ENCODE measurements around the gene ZNF853. TPM values are rescaled to one million over a fixed set of nuclear protein-coding genes. Genes with fewer than 3 reads are reported as not detected.

ZNF853 gene
- total RNA-seq, 6 experiments from 2014 or later = 0.20 to 0.98 (median 0.37) TPM

- Histone ChIP-seq H3K4me1 (no peaks in the 10 kb centered on the region), H3K9me3 (no peaks in the 10 kb centered on the region), H3K36me3 (peaks cover 0 to 37% (median 7%) of the 10 kb centered on the region in 4 donors), H3K27me3 (no peaks in the 10 kb centered on the region), H3K4me3 (no peak overlapping the region), H3K27ac (no peak overlapping the region)
- intact Hi-C loops (cut with DNase I) = no loop called here
- TF ChIP-seq POLR2A (IDR thresholded peaks at IDR 0.05) (no peak), CTCF (IDR thresholded peaks at IDR 0.05) (no peak)
- 80% methylated on average over 1 of the region's 10 CpGs for WGBS (ENCODE audit: insufficient coverage, low coverage, low lambda C conversion rate, missing lambda C conversion rate)
- DNase-seq (no peak), ATAC-seq (no peak)
Measured at GRCh38 chr7:6644728-6645127, 29.3 kb downstream of the ZNF853 start.

GRCh38 chr7:6646465-6646864 lies 31.1 kb downstream of the ZNF853 start:
- Histone ChIP-seq H3K4me1 (no peaks in the 10 kb centered on the region), H3K36me3 (peaks cover 0 to 30% (median 7%) of the 10 kb centered on the region in 4 donors), H3K27me3 (no peaks in the 10 kb centered on the region), H3K27ac (no peak overlapping the region), H3K4me3 (no peak overlapping the region), H3K9me3 (no peaks in the 10 kb centered on the region)
- WGBS (ENCODE audit: insufficient coverage, low coverage, low lambda C conversion rate, missing lambda C conversion rate) = 80% methylated on average over 2 of the region's 8 CpGs
- no peak for TF ChIP-seq CTCF (IDR thresholded peaks at IDR 0.05)
- no peak for TF ChIP-seq POLR2A (IDR thresholded peaks at IDR 0.05)
- ATAC-seq (no peak), DNase-seq (no peak)
- intact Hi-C loops (cut with DNase I) = no loop called here

GRCh38 chr7:6647080-6647479 lies 31.7 kb downstream of the ZNF853 start:
- H3K36me3 ChIP-seq = peaks cover 0 to 30% (median 9%) of the 10 kb centered on the region in 4 donors
- no peak for ATAC-seq

GRCh38 chr7:6647541-6647940 lies 32.1 kb downstream of the ZNF853 start:
- Histone ChIP-seq H3K27ac (no peak overlapping the region), H3K4me3 (no peak overlapping the region), H3K9me3 (no peaks in the 10 kb centered on the region), H3K36me3 (peaks cover 0 to 33% (median 10%) of the 10 kb centered on the region in 4 donors), H3K27me3 (no peaks in the 10 kb centered on the region), H3K4me1 (no peaks in the 10 kb centered on the region)
- intact Hi-C loops (cut with DNase I) = no loop called here
- DNase-seq (no peak), ATAC-seq (no peak)
- TF ChIP-seq CTCF (IDR thresholded peaks at IDR 0.05) = no peak
- TF ChIP-seq POLR2A (IDR thresholded peaks at IDR 0.05) = no peak
- 95% methylated on average over 5 of the region's 14 CpGs for WGBS (ENCODE audit: insufficient coverage, low coverage, low lambda C conversion rate, missing lambda C conversion rate)

More at GRCh38 chr7:6647080-6647479, 31.7 kb downstream of the ZNF853 start:
- intact Hi-C loops (cut with DNase I) = no loop called here
- H3K27ac ChIP-seq = no peak overlapping the region
- H3K4me3 ChIP-seq = no peak overlapping the region
- TF ChIP-seq CTCF (IDR thresholded peaks at IDR 0.05) (no peak), POLR2A (IDR thresholded peaks at IDR 0.05) (no peak)
- no peaks in the 10 kb centered on the region for H3K27me3 ChIP-seq
- DNase-seq = no peak
- no peaks in the 10 kb centered on the region for H3K9me3 ChIP-seq
- H3K4me1 ChIP-seq = no peaks in the 10 kb centered on the region
- 80% methylated on average over 1 of the region's 8 CpGs for WGBS (ENCODE audit: insufficient coverage, low coverage, low lambda C conversion rate, missing lambda C conversion rate)

All from right lobe of liver (tissue), 6 donors.